ENCODE measurements around the gene HOXC11.
A peak's percentile ranks its signal among the peaks of the same experiment; 100 is the strongest.

HOXC11 gene

DNA sequence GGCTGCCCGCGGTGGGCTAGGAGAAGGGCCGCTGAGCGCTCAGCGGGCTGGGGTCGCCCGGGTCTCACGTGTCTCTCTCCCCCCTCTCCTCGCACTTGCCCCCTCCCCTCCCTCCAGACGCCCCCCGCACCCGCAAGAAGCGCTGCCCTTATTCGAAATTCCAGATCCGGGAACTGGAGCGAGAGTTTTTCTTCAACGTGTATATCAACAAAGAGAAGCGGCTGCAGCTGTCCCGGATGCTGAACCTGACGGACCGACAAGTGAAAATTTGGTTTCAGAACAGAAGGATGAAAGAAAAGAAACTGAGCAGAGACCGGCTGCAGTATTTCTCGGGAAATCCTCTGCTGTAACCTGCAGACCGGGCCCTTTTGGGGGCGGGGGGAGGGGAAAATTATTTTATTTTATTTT lies 2.1 kb downstream of the HOXC11 start:
- no peak for DNase-seq

- DNase-seq = no peak
Observed at GRCh38 chr12:53975479-53976152, 2.7 kb downstream of the HOXC11 start.

GRCh38 chr12:53976172-53976822 lies 3.4 kb downstream of the HOXC11 start:
- DNase-seq = no peak

GRCh38 chr12:53976823-53977595 lies 4.1 kb downstream of the HOXC11 start:
- no peak for DNase-seq

GRCh38 chr12:53977596-53978445 lies 4.9 kb downstream of the HOXC11 start:
- no peak for DNase-seq

- DNase-seq = no peak
Observed at GRCh38 chr12:53978477-53979356, 5.8 kb downstream of the HOXC11 start.

GRCh38 chr12:53980104-53980801 lies 7.3 kb downstream of the HOXC11 start:
- DNase-seq = no peak

DNA sequence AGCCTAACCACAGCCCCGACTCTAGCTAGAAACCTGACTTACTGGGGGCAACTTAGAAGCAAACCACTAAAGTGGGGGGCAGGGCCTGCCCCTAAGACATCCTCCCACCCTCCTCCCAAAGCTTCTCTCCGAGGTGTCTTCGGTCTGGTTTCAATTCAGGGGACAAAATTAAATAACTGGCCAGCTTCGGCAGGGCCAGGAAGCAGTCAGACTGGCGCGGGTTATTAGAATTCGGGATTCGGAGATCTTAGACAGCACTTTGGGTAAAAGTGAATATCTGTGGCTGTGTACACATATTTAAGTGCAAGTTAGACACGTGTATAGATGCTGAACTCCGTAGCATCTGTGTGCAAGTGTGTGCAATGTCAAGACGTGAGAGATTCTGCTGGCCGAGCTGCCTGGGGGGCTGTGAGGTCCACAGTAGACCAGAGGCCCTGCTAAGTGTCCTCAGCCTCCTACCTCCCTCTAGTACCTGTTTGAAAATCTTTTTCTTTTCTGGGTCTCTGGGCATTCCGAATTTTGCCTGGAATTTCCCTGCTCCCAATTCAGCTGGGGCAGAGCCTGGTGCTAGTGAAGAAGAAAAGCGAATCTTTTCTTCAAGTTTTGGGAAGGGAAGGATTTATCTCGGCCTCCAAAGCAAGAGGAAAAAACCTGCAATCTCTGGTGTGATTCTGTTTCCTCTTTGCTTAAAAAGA lies 8.0 kb downstream of the HOXC11 start:
- DNase-seq = no peak

DNA sequence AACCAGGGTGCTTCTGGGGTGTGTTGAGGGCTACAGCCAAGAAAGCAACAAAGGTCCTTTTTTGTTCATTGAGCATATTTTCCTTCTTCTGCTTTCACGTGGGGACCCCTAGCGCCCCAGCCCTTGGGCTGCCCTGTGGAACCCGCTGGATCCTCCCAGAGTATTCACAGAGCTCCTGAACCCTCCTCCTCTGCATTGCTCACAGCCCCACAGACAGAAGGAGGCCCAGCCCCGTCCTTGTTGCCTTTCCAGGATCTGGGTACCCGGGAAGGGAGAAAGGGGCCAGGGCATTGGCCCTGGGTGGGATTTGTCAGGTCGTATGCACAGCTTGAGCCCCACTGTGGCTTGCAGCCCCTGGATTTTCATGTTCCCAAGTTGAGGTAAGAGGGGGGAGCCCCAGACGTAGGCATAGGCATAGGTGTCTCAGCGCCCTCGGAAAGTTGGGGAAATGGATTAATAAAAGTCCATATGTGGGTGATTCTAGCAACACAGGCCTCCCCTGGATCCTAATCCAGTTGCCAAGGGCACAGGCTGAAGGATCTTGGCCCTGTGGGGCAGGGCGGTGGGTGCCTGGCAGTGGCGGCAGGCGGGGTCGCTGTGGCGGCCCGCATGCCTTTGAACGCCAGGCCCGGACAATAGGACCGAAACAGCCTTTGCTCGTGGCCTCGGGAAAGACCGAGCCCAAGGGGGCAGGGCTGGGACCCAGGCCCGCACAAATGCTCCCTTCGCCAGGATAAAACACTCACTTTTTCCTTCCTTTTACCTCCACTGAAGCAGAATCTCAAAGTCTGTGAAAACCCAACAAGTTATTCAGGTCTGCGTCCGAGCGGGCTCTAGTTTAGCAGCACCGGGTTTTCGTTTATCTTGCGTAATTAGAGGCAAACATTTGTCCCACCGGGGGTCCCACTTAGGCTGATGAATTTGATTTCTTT lies 9.0 kb downstream of the HOXC11 start:
- DNase-seq = no peak

- no peak for DNase-seq
Observed at GRCh38 chr12:53982648-53983567, 10.0 kb downstream of the HOXC11 start.

DNA sequence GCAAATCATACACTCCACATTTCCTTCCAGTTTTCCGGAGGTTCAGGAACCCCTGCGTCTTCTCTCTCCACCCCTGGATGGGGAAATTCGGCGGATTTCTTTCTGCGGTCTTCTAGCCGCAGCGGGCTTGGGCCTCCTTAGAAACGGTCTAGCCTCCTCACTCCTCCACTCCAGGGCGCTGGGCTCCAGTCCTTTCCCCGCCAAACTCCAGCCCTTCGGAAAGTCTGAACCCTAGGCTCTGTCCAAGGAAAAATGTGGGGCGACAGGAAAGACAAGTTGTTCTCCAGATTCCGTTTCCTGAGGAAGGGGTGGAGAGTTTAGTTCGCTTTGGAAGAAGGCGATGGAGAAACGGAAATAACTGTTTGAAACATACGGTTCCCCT lies 10.6 kb downstream of the HOXC11 start:
- DNase-seq = no peak

DNA sequence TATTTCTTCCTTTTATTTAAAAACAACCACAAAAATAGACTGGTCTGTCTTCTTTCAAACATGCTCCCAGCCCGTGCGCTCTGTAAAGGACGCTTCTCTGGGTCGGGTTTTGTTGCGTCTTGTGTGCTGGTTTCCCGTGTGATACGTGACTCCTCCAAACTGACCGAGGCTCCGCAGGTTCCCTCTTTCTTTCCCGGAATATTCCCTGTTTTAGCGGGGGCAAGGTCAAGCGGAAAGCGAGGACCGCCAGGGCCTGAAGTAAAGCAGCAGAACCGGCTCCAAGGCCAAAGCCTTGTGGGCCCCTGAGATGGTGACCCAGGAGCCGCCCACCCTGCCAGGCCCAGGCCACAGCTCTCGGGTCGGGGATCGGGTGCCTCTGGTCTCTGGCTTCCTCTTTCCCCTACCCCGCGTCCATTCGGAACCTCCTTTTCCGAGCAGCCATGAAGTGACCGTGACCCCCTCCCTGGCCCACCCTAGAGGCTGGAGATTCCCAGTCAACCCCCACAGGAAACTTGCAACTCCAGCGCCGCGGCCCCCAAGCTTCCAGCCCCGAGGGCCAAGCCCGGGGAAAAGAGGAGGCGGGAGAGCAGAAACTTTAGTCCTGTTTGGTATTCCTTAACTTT lies 11.1 kb downstream of the HOXC11 start:
- DNase-seq = no peak

DNA sequence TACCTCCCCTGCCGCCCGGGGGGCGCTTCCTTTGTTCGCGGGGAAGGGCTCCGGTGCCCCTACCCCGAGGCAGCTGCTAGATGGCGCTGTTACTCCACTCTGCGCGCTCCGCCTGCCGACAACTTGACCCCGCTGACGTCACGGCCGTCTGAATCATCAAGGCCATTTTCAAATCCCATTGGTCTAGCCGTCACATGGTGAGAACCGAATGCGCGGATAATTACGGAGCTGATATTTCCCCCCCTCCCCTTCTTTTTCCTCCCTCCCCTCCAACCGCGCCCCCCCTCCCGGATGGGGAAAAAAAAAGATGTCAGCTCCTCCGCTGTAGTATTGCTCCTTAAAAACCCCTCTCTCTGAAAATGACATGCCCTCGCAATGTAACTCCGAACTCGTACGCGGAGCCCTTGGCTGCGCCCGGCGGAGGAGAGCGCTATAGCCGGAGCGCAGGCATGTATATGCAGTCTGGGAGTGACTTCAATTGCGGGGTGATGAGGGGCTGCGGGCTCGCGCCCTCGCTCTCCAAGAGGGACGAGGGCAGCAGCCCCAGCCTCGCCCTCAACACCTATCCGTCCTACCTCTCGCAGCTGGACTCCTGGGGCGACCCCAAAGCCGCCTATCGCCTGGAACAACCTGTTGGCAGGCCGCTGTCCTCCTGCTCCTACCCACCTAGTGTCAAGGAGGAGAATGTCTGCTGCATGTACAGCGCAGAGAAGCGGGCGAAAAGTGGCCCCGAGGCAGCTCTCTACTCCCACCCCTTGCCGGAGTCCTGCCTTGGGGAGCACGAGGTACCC lies 12.2 kb downstream of the HOXC11 start, which contains the start of gene HOXC10:
HOXC10 (plus strand) TSS at position 246 of the 791 bp plus-strand sequence; CDS start at position 360, 114 bp downstream.
- peak; percentile 95 for DNase-seq

GRCh38 chr12:53985692-53985993 lies 12.7 kb downstream of the HOXC11 start:
- DNase-seq = no peak

DNA sequence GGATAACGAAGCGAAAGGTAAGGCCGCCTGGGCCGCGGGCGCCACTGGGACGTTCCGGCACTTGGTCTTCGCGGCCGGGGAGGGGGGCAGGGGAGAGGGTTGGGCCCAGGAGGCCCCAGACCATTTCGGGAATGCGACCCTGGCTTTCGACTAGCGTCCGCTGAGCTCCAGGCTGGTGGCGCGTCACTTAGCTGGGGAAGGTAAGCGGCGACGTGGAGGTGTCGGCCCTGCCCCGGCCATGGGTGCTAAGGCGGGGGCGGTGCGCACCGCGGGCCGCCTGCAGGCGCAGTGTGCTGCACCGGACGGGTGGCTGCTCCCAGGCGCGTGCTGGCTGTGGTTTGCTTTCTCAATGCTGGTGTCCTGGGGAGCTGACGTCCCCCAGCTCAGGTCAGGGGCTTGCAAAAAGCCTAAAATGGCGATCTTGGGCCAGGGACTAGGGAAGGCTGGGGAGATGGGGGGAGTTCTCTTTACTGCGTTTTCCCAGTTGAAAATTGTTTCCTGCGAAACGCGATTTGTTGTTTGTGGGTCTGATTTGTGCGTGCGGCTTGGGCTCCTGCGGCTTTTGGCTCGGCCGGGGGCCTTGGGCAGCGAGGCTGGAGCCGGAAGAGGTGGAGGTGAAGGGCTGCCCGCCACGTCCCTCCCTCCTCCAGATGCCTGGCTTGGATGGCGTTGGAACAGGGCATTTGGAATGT lies 13.2 kb downstream of the HOXC11 start:
- no peak for DNase-seq

- no peak for DNase-seq
Observed at GRCh38 chr12:53986686-53987483, 14.0 kb downstream of the HOXC11 start.

Data from NCI-H1092 treated with DMSO at 0.1 percent for 48 hours (cell line).